ENCODE measurements around the gene SYNDIG1L.
"Not testable (repeated sequence)": the region's sequence is repeated elsewhere in the genome, so short reads cannot be mapped to it uniquely, and the experiment has no call there.

Gene SYNDIG1L

GRCh38 chr14:74394549-74394948 lies 31.5 kb downstream of the SYNDIG1L start:
- no peak overlapping the region for H3K27ac ChIP-seq
- TF ChIP-seq ZFX (IDR thresholded peaks at IDR 0.05), result no peak
- TF ChIP-seq, protein P1, sequence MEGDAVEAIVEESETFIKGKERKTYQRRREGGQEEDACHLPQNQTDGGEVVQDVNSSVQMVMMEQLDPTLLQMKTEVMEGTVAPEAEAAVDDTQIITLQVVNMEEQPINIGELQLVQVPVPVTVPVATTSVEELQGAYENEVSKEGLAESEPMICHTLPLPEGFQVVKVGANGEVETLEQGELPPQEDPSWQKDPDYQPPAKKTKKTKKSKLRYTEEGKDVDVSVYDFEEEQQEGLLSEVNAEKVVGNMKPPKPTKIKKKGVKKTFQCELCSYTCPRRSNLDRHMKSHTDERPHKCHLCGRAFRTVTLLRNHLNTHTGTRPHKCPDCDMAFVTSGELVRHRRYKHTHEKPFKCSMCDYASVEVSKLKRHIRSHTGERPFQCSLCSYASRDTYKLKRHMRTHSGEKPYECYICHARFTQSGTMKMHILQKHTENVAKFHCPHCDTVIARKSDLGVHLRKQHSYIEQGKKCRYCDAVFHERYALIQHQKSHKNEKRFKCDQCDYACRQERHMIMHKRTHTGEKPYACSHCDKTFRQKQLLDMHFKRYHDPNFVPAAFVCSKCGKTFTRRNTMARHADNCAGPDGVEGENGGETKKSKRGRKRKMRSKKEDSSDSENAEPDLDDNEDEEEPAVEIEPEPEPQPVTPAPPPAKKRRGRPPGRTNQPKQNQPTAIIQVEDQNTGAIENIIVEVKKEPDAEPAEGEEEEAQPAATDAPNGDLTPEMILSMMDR (conservative IDR thresholded peaks at IDR 0.05), result no peak

DNA sequence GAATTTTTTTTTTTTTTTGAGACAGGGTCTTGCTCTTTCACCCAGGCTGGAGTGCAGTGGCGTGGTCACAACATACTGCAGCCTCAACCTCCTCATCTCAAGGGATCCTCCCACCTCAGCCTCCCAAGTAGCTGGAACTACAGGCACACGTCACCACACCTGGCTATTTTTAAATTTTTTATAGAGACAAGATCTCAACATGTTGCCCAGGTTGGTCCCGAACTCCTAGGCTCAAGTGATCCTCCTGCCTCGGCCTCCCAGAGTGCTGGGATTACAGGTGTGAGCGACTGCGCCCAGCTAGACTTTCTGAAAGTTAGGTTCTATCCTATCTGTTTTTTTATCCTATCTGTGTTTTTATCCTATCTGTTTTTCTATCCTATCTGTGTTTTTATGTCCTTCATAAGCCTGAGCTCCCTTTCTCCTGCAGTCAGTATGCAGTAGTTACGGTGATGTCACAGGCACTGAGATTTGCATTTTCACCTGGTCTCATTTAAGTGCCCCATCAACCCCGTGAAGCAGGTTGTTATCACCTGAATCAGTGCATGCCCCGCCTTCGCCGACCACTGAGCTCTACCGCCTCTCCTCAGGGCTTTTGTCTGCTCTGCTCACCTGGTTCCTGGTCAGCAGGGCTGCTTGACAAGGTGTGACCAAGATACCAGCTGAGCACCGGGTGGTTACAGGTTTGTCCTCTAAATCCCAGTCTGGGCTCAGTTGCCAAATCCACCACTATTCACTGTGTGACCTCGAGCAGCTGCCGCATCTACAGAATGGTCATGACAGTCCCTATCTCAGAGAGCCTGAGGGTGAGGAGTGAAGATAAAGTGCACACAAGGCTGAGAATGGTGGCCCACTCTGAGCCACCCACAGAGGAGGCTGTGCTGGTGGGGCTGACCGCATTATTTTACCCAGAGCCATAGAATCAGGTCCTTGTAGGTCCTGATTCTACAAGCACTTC lies 33.1 kb downstream of the SYNDIG1L start:
- no peak overlapping the region for H3K27ac ChIP-seq
- TF ChIP-seq, protein P1 (conservative IDR thresholded peaks at IDR 0.05), result no peak
- no peak for TF ChIP-seq ZFX (IDR thresholded peaks at IDR 0.05)

GRCh38 chr14:74391479-74391878 lies 34.5 kb downstream of the SYNDIG1L start:
- TF ChIP-seq, protein P1 (conservative IDR thresholded peaks at IDR 0.05), result no peak
- TF ChIP-seq ZFX (IDR thresholded peaks at IDR 0.05), result no peak
- no peak overlapping the region for H3K27ac ChIP-seq

GRCh38 chr14:74390505-74390904 lies 35.5 kb downstream of the SYNDIG1L start:
- H3K27ac ChIP-seq, result not testable (repeated sequence)

- H3K27ac ChIP-seq, result no peak overlapping the region
- TF ChIP-seq, protein P1 (conservative IDR thresholded peaks at IDR 0.05), result no peak
- TF ChIP-seq ZFX (IDR thresholded peaks at IDR 0.05), result no peak
Observed at GRCh38 chr14:74389980-74390379, 36.0 kb downstream of the SYNDIG1L start.

GRCh38 chr14:74382231-74382630 lies 43.8 kb downstream of the SYNDIG1L start:
- TF ChIP-seq, protein P1 (conservative IDR thresholded peaks at IDR 0.05), result no peak
- no peak for TF ChIP-seq ZFX (IDR thresholded peaks at IDR 0.05)
- H3K27ac ChIP-seq, result no peak overlapping the region

- H3K27ac ChIP-seq, result not testable (repeated sequence)
Observed at GRCh38 chr14:74381571-74381970, 44.4 kb downstream of the SYNDIG1L start.

GRCh38 chr14:74380845-74381244 lies 45.2 kb downstream of the SYNDIG1L start:
- TF ChIP-seq, protein P1 (conservative IDR thresholded peaks at IDR 0.05), result no peak
- TF ChIP-seq ZFX (IDR thresholded peaks at IDR 0.05), result no peak
- H3K27ac ChIP-seq, result no peak overlapping the region
